WTC11 (cell line): ENCODE measurements around the gene CTDP1. TPM values are rescaled to one million over a fixed set of nuclear protein-coding genes. Genes with fewer than 3 reads are reported as not detected.

Experiments
- ATAC-seq: fragments of 200-7000 bp; cut with Tn5 transposase; 2 replicates; pipeline ENCODE4 v1.10.0; 2021; ENCODE audit warnings: mild to moderate bottlenecking, moderate library complexity
- CTCF ChIA-PET: fragments of 300-600 bp; sonication (Branson Sonifier 250); formaldehyde crosslinking; loops from one replicate; lab custom pipeline; 2021; ENCODE audit warnings: antibody characterized with exemption; lab: Charles Lee
- POLR2A ChIA-PET: fragments of 350-600 bp; sonication (Branson Sonifier 250); formaldehyde crosslinking; loops from one replicate; lab custom pipeline; 2021; ENCODE audit warnings: antibody characterized with exemption; lab: Charles Lee
- DNase-seq: peaks from one replicate; pipeline ENCODE4 v3.0.0; 2021; ENCODE audit warnings: low spot score
- H3K27ac Mint-ChIP-seq: 2 replicates; pipeline ENCODE4 v1.8.0; 2021; ENCODE audit warnings: mixed read lengths
- H3K27me3 Mint-ChIP-seq: 2 replicates; pipeline ENCODE4 v1.8.0; 2021; ENCODE audit warnings: low read depth, mild to moderate bottlenecking, moderate library complexity, mixed read lengths
- H3K36me3 Mint-ChIP-seq: 2 replicates; pipeline ENCODE4 v1.8.0; 2021; ENCODE audit warnings: mixed read lengths
- H3K4me1 Mint-ChIP-seq: 2 replicates; pipeline ENCODE4 v1.8.0; 2022; ENCODE audit warnings: mixed read lengths
- H3K4me3 Mint-ChIP-seq: 2 replicates; pipeline ENCODE4 v1.8.0; 2021; ENCODE audit warnings: mild to moderate bottlenecking, moderate library complexity, mixed read lengths
- H3K9me3 Mint-ChIP-seq: 2 replicates; pipeline ENCODE4 v1.8.0; 2021; ENCODE audit warnings: mixed read lengths
- CDX4 ChIP-seq: fragments of 250-450 bp; sonication (Bioruptor Pico); IDR thresholded peaks from 2 replicates; pipeline ENCODE4 v1.9.0; 2021; ENCODE audit warnings: moderate library complexity, mild to moderate bottlenecking, inconsistent platforms, borderline replicate concordance
- ETV6 ChIP-seq: sonication (generic); formaldehyde crosslinking; IDR thresholded peaks from 2 replicates; pipeline ENCODE4 v1.8.1; 2022; ENCODE audit warnings: mild to moderate bottlenecking, missing genetic modification reagents
- NFYB ChIP-seq: sonication (generic); formaldehyde crosslinking; conservative IDR thresholded peaks from 2 replicates; pipeline ENCODE4 v1.8.0; 2022; ENCODE audit warnings: low read depth, missing genetic modification reagents
- NR1H2 ChIP-seq: sonication (generic); formaldehyde crosslinking; IDR thresholded peaks from 2 replicates; pipeline ENCODE4 v1.9.0; 2021; ENCODE audit warnings: mild to moderate bottlenecking, moderate library complexity, missing genetic modification reagents
- PRRX2 ChIP-seq: fragments of 250-450 bp; sonication (Bioruptor Pico); IDR thresholded peaks from 2 replicates; pipeline ENCODE4 v1.8.0; 2021; ENCODE audit warnings: mild to moderate bottlenecking
- SOX15 ChIP-seq: fragments of 250-450 bp; sonication (Bioruptor Pico); IDR thresholded peaks from 2 replicates; pipeline ENCODE4 v1.9.0; 2021; ENCODE audit warnings: mild to moderate bottlenecking
- ZNF317 ChIP-seq: sonication (generic); formaldehyde crosslinking; IDR thresholded peaks from 2 replicates; pipeline ENCODE4 v1.8.1; 2023; ENCODE audit warnings: low read depth, mild to moderate bottlenecking, moderate library complexity, missing genetic modification reagents, borderline replicate concordance
- total RNA-seq: library from RNA; stranded (reverse); gene quantifications from 3 replicates; pipeline ENCODE4 v1.2.3, GENCODE V29; 2021
- TF ChIP-seq, protein P1 (sequence below): fragments of 250-450 bp; sonication (Bioruptor Pico); IDR thresholded peaks from 2 replicates; pipeline ENCODE4 v1.9.0; 2021; ENCODE audit warnings: mild to moderate bottlenecking, borderline replicate concordance
- TF ChIP-seq, protein P2 (sequence below): sonication (generic); formaldehyde crosslinking; IDR thresholded peaks from 2 replicates; pipeline ENCODE4 v1.8.1; 2022; ENCODE audit warnings: low read depth, mild to moderate bottlenecking, moderate library complexity, missing genetic modification reagents, borderline replicate concordance
- TF ChIP-seq, protein P3 (sequence below): sonication (generic); formaldehyde crosslinking; IDR thresholded peaks from 2 replicates; pipeline ENCODE4 v1.8.0; 2023; ENCODE audit warnings: missing genetic modification reagents, mild to moderate bottlenecking, borderline replicate concordance
- TF ChIP-seq, protein P4 (sequence below): sonication (generic); formaldehyde crosslinking; IDR thresholded peaks from 2 replicates; pipeline ENCODE4 v1.8.0; 2022; ENCODE audit warnings: mild to moderate bottlenecking, missing genetic modification reagents
- TF ChIP-seq, protein P5 (sequence below): fragments of 250-450 bp; sonication (Bioruptor Pico); IDR thresholded peaks from 2 replicates; pipeline ENCODE4 v2.1.2; 2022; ENCODE audit warnings: mild to moderate bottlenecking, moderate library complexity
- TF ChIP-seq, protein P6 (sequence below): sonication (generic); formaldehyde crosslinking; IDR thresholded peaks from 2 replicates; pipeline ENCODE4 v1.8.1; 2023; ENCODE audit warnings: mild to moderate bottlenecking, missing genetic modification reagents

CTDP1 gene
- total RNA-seq, 1 experiment from 2014 or later: 39.7 TPM

DNA sequence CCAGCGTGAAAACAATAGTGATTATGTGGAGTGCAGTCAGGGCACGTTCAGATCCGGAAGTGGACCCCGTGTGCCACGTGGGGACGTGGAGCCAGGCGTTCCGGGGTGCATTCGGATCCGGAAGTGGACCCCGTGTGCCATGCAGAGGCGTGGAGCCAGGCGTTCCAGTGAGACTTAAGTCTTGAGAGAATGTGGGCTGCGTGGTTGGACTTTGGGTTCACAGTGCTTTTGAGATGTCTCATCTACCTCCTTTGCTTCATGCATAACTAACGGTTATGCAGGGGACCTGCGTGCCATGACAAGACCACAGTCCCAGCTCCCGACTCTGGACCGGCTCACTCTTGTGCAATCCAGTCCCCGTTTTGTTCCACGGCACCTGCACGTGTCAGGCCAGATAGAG lies 28.8 kb downstream of the CTDP1 start (continued):
- TF ChIP-seq, protein P1, sequence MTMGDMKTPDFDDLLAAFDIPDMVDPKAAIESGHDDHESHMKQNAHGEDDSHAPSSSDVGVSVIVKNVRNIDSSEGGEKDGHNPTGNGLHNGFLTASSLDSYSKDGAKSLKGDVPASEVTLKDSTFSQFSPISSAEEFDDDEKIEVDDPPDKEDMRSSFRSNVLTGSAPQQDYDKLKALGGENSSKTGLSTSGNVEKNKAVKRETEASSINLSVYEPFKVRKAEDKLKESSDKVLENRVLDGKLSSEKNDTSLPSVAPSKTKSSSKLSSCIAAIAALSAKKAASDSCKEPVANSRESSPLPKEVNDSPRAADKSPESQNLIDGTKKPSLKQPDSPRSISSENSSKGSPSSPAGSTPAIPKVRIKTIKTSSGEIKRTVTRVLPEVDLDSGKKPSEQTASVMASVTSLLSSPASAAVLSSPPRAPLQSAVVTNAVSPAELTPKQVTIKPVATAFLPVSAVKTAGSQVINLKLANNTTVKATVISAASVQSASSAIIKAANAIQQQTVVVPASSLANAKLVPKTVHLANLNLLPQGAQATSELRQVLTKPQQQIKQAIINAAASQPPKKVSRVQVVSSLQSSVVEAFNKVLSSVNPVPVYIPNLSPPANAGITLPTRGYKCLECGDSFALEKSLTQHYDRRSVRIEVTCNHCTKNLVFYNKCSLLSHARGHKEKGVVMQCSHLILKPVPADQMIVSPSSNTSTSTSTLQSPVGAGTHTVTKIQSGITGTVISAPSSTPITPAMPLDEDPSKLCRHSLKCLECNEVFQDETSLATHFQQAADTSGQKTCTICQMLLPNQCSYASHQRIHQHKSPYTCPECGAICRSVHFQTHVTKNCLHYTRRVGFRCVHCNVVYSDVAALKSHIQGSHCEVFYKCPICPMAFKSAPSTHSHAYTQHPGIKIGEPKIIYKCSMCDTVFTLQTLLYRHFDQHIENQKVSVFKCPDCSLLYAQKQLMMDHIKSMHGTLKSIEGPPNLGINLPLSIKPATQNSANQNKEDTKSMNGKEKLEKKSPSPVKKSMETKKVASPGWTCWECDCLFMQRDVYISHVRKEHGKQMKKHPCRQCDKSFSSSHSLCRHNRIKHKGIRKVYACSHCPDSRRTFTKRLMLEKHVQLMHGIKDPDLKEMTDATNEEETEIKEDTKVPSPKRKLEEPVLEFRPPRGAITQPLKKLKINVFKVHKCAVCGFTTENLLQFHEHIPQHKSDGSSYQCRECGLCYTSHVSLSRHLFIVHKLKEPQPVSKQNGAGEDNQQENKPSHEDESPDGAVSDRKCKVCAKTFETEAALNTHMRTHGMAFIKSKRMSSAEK (CRISPR knock-in tag): no peak
- TF ChIP-seq NFYB (CRISPR knock-in tag) (no peak), ZNF317 (CRISPR knock-in tag) (no peak), SOX15 (no peak), NR1H2 (CRISPR knock-in tag) (no peak), PRRX2 (no peak)
- TF ChIP-seq, protein P2, sequence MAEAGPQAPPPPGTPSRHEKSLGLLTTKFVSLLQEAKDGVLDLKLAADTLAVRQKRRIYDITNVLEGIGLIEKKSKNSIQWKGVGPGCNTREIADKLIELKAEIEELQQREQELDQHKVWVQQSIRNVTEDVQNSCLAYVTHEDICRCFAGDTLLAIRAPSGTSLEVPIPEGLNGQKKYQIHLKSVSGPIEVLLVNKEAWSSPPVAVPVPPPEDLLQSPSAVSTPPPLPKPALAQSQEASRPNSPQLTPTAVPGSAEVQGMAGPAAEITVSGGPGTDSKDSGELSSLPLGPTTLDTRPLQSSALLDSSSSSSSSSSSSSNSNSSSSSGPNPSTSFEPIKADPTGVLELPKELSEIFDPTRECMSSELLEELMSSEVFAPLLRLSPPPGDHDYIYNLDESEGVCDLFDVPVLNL: no peak
- TF ChIP-seq, protein P3, sequence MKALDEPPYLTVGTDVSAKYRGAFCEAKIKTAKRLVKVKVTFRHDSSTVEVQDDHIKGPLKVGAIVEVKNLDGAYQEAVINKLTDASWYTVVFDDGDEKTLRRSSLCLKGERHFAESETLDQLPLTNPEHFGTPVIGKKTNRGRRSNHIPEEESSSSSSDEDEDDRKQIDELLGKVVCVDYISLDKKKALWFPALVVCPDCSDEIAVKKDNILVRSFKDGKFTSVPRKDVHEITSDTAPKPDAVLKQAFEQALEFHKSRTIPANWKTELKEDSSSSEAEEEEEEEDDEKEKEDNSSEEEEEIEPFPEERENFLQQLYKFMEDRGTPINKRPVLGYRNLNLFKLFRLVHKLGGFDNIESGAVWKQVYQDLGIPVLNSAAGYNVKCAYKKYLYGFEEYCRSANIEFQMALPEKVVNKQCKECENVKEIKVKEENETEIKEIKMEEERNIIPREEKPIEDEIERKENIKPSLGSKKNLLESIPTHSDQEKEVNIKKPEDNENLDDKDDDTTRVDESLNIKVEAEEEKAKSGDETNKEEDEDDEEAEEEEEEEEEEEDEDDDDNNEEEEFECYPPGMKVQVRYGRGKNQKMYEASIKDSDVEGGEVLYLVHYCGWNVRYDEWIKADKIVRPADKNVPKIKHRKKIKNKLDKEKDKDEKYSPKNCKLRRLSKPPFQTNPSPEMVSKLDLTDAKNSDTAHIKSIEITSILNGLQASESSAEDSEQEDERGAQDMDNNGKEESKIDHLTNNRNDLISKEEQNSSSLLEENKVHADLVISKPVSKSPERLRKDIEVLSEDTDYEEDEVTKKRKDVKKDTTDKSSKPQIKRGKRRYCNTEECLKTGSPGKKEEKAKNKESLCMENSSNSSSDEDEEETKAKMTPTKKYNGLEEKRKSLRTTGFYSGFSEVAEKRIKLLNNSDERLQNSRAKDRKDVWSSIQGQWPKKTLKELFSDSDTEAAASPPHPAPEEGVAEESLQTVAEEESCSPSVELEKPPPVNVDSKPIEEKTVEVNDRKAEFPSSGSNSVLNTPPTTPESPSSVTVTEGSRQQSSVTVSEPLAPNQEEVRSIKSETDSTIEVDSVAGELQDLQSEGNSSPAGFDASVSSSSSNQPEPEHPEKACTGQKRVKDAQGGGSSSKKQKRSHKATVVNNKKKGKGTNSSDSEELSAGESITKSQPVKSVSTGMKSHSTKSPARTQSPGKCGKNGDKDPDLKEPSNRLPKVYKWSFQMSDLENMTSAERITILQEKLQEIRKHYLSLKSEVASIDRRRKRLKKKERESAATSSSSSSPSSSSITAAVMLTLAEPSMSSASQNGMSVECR: no peak
- TF ChIP-seq, protein P4, sequence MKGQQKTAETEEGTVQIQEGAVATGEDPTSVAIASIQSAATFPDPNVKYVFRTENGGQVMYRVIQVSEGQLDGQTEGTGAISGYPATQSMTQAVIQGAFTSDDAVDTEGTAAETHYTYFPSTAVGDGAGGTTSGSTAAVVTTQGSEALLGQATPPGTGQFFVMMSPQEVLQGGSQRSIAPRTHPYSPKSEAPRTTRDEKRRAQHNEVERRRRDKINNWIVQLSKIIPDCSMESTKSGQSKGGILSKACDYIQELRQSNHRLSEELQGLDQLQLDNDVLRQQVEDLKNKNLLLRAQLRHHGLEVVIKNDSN (CRISPR knock-in tag): no peak

GRCh38 chr18:79712206-79712857 lies 32.7 kb downstream of the CTDP1 start:
- peak overlapping the region; percentile 50; the same call in 1 of the 2 replicates for H3K27ac Mint-ChIP-seq
- H3K9me3 Mint-ChIP-seq: no peaks in the 10 kb centered on the region
- no peaks in the 10 kb centered on the region for H3K4me1 Mint-ChIP-seq
- H3K4me3 Mint-ChIP-seq: no peak overlapping the region
- CTCF ChIA-PET: no interaction called here
- no peaks in the 10 kb centered on the region for H3K27me3 Mint-ChIP-seq
- H3K36me3 Mint-ChIP-seq: peaks cover 22% of the 10 kb centered on the region
- TF ChIP-seq ETV6 (CRISPR knock-in tag): no peak
- TF ChIP-seq, protein P5, sequence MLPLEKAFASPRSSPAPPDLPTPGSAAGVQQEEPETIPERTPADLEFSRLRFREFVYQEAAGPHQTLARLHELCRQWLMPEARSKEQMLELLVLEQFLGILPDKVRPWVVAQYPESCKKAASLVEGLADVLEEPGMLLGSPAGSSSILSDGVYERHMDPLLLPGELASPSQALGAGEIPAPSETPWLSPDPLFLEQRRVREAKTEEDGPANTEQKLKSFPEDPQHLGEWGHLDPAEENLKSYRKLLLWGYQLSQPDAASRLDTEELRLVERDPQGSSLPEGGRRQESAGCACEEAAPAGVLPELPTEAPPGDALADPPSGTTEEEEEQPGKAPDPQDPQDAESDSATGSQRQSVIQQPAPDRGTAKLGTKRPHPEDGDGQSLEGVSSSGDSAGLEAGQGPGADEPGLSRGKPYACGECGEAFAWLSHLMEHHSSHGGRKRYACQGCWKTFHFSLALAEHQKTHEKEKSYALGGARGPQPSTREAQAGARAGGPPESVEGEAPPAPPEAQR (CRISPR knock-in tag): no peak
- TF ChIP-seq, protein P6, sequence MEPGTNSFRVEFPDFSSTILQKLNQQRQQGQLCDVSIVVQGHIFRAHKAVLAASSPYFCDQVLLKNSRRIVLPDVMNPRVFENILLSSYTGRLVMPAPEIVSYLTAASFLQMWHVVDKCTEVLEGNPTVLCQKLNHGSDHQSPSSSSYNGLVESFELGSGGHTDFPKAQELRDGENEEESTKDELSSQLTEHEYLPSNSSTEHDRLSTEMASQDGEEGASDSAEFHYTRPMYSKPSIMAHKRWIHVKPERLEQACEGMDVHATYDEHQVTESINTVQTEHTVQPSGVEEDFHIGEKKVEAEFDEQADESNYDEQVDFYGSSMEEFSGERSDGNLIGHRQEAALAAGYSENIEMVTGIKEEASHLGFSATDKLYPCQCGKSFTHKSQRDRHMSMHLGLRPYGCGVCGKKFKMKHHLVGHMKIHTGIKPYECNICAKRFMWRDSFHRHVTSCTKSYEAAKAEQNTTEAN (CRISPR knock-in tag): no peak
- TF ChIP-seq CDX4 (CRISPR knock-in tag): no peak
- POLR2A ChIA-PET: no interaction called here
- DNase-seq: no peak
- no peak for ATAC-seq
